A549 (cell line): ENCODE results near the gene NKX3-2. TPM values are rescaled to one million over a fixed set of nuclear protein-coding genes. Genes with fewer than 3 reads are reported as not detected.

Experiments used
- ATAC-seq, 2 experiments: fragments of 200-7000 bp in 1 of 2; fragments of >200 bp in 1 of 2; cut with Nextera tagmentation in 1 of 2; cut with Tn5 transposase in 1 of 2; 3 replicates each; pipeline versions ENCODE4 v1.8.0 to v1.9.1; 2018 to 2020; ENCODE audit warnings: mild to moderate bottlenecking in 1 of 2, moderate library complexity in 1 of 2
- CTCF ChIA-PET: fragments of 300-600 bp; sonication (Branson Sonifier 250); formaldehyde crosslinking; extraction: SDS; loops from one replicate; lab custom pipeline; 2021; ENCODE audit warnings: antibody characterized with exemption, inconsistent platforms; lab: Yijun Ruan, JAX
- POLR2A ChIA-PET: fragments of 350-600 bp; formaldehyde crosslinking; extraction: SDS; loops from one replicate; lab custom pipeline; 2021; ENCODE audit warnings: antibody characterized with exemption, inconsistent platforms; lab: Yijun Ruan, JAX
- DNase-seq, 2 experiments: peaks; one replicate each; pipeline versions ENCODE4 v3.0.0 to v3.0.0-alpha.2; 2011 to 2016; ENCODE audit warnings: low read depth in 1 of 2, low spot score in 1 of 2
- FAIRE-seq: peaks from 2 replicates; lab custom pipeline; 2011; peaks lifted over from hg19 to GRCh38; lab: Jason Lieb, UNC
- H3K27ac ChIP-seq, 2 experiments: fragments of >200 bp; sonication (Bioruptor Twin); formaldehyde crosslinking; 3 replicates each; pipeline ENCODE4 v1.5.1; 2016 to 2017
- H3K4me1 ChIP-seq: fragments of >200 bp; sonication (Bioruptor Twin); formaldehyde crosslinking; 3 replicates; pipeline ENCODE4 v1.6.1; 2016
- H3K4me2 ChIP-seq: fragments of >200 bp; sonication (Bioruptor Twin); formaldehyde crosslinking; 3 replicates; pipeline ENCODE4 v1.6.1; 2016
- H3K4me3 ChIP-seq: fragments of >200 bp; sonication (Bioruptor Twin); formaldehyde crosslinking; 3 replicates; pipeline ENCODE4 v1.5.1; 2016
- H3K9me3 ChIP-seq: fragments of >200 bp; sonication (Bioruptor Twin); formaldehyde crosslinking; 3 replicates; pipeline ENCODE4 v1.6.1; 2016
- CBX2 ChIP-seq: fragments of 200-600 bp; sonication (generic); IDR thresholded peaks from 2 replicates; pipeline ENCODE4 v1.6.1; 2016; ENCODE audit warnings: low read depth, mild to moderate bottlenecking, borderline replicate concordance
- CHD2 ChIP-seq: fragments of 150-350 bp; IDR thresholded peaks from 2 replicates; pipeline ENCODE4 v1.6.1; 2014; ENCODE audit warnings: low read length; ENCODE audit not compliant: partially characterized antibody
- CHD4 ChIP-seq: fragments of 200-600 bp; sonication (generic); IDR thresholded peaks from 2 replicates; pipeline ENCODE4 v1.6.1; 2016; ENCODE audit warnings: antibody characterized with exemption, mild to moderate bottlenecking, borderline replicate concordance
- FOSB ChIP-seq: fragments of 250-450 bp; sonication (Bioruptor Pico); IDR thresholded peaks from 2 replicates; pipeline ENCODE4 v1.5.0; 2020; ENCODE audit warnings: mild to moderate bottlenecking, moderate library complexity
- FOSL2 ChIP-seq, 2 experiments: fragments of 450-650 bp in 1 of 2; fragments of >200 bp in 1 of 2; sonication (Bioruptor Twin) in 1 of 2; formaldehyde crosslinking; IDR thresholded peaks; 2 replicates each; pipeline versions ENCODE4 v1.5.0 to v1.6.1; 2016 to 2020; ENCODE audit warnings: mild to moderate bottlenecking in 1 of 2, moderate library complexity in 1 of 2
- HEYL ChIP-seq: fragments of 250-450 bp; sonication (Bioruptor Pico); IDR thresholded peaks from 2 replicates; pipeline ENCODE4 v1.8.0; 2021; ENCODE audit warnings: mild to moderate bottlenecking, moderate library complexity
- HOXA7 ChIP-seq: fragments of 250-450 bp; sonication (Bioruptor Pico); IDR thresholded peaks from 2 replicates; pipeline ENCODE4 v1.5.0; 2020; ENCODE audit warnings: mild to moderate bottlenecking, moderate library complexity
- HOXB5 ChIP-seq: fragments of 250-450 bp; sonication (Bioruptor Pico); IDR thresholded peaks from 2 replicates; pipeline ENCODE4 v1.5.0; 2020; ENCODE audit warnings: mild to moderate bottlenecking, moderate library complexity
- NFE2L2 ChIP-seq: fragments of 150-350 bp; conservative IDR thresholded peaks from 2 replicates; pipeline ENCODE4 v1.6.1; 2014; ENCODE audit warnings: low read length
- NPAS2 ChIP-seq: fragments of 250-450 bp; sonication (Bioruptor Pico); IDR thresholded peaks from 2 replicates; pipeline ENCODE4 v1.8.0; 2022; ENCODE audit warnings: mild to moderate bottlenecking, moderate library complexity, borderline replicate concordance
- NR3C1 ChIP-seq: fragments of >200 bp; sonication (Bioruptor Twin); formaldehyde crosslinking; IDR thresholded peaks from 3 replicates; pipeline ENCODE4 v1.6.1; 2017
- POLR2A ChIP-seq: IDR thresholded peaks from 2 replicates; pipeline ENCODE4 v1.6.1; 2012; ENCODE audit warnings: mild to moderate bottlenecking, low read length
- RCOR1 ChIP-seq: fragments of 150-350 bp; IDR thresholded peaks from 2 replicates; pipeline ENCODE4 v1.6.1; 2014; ENCODE audit warnings: antibody characterized with exemption, low read length, low read depth
- RNF2 ChIP-seq: fragments of 200-600 bp; sonication (generic); IDR thresholded peaks from 2 replicates; pipeline ENCODE4 v1.6.1; 2016; ENCODE audit warnings: low read depth, mild to moderate bottlenecking, antibody characterized with exemption, moderate library complexity, borderline replicate concordance
- ZC3H11A ChIP-seq: fragments of 450-650 bp; IDR thresholded peaks from 2 replicates; pipeline ENCODE4 v1.6.1; 2014; ENCODE audit warnings: antibody characterized with exemption, mild to moderate bottlenecking
- ZFP36 ChIP-seq: fragments of 450-650 bp; IDR thresholded peaks from 2 replicates; pipeline ENCODE4 v1.6.1; 2014; ENCODE audit warnings: borderline replicate concordance; ENCODE audit not compliant: partially characterized antibody
- ZSCAN20 ChIP-seq: fragments of 250-450 bp; sonication (Bioruptor Pico); IDR thresholded peaks from 2 replicates; pipeline ENCODE4 v1.8.0; 2022; ENCODE audit warnings: mild to moderate bottlenecking, moderate library complexity
- WGBS: methylation state at CpG from one replicate; pipeline ENCODE4 v1.1.6; 2017; ENCODE audit errors: missing lambda C conversion rate; 5-methylcytosine and 5-hydroxymethylcytosine counted together
- polyA plus RNA-seq, 4 experiments: library from polyadenylated mRNA; depleted of rRNA in 3 of 4; stranded (reverse); fragments of >200 nt; fragmentation: RNase III in 1 of 4; extraction: RNeasy Plus Mini Kit Qiagen cat#74134 plus additional on column Dnase treatment in 1 of 4; gene quantifications; 2 replicates in 3 of 4; 3 replicates in 1 of 4; pipeline ENCODE4 v1.2.3, GENCODE V29; 2011 to 2017
- TF ChIP-seq, protein P1 (sequence below): fragments of 450-650 bp; IDR thresholded peaks from 2 replicates; pipeline ENCODE4 v1.6.1; 2014; ENCODE audit warnings: antibody characterized with exemption
- TF ChIP-seq, protein P2 (sequence below): fragments of 250-450 bp; sonication (Bioruptor Pico); IDR thresholded peaks from 2 replicates; pipeline ENCODE4 v1.5.0; 2021; ENCODE audit warnings: mild to moderate bottlenecking, moderate library complexity, borderline replicate concordance
- TF ChIP-seq, protein P3 (sequence below): IDR thresholded peaks from 2 replicates; pipeline ENCODE4 v1.6.1; 2012
- TF ChIP-seq, protein P4 (sequence below): fragments of 200-600 bp; sonication (generic); IDR thresholded peaks from 2 replicates; pipeline ENCODE4 v1.6.1; 2016; ENCODE audit warnings: antibody characterized with exemption, mild to moderate bottlenecking, moderate library complexity

The NKX3-2 gene
- polyA plus RNA-seq, 2 of the 4 experiments (the other 2 are of a cell fraction) = 0.06 to 0.44 TPM

DNA sequence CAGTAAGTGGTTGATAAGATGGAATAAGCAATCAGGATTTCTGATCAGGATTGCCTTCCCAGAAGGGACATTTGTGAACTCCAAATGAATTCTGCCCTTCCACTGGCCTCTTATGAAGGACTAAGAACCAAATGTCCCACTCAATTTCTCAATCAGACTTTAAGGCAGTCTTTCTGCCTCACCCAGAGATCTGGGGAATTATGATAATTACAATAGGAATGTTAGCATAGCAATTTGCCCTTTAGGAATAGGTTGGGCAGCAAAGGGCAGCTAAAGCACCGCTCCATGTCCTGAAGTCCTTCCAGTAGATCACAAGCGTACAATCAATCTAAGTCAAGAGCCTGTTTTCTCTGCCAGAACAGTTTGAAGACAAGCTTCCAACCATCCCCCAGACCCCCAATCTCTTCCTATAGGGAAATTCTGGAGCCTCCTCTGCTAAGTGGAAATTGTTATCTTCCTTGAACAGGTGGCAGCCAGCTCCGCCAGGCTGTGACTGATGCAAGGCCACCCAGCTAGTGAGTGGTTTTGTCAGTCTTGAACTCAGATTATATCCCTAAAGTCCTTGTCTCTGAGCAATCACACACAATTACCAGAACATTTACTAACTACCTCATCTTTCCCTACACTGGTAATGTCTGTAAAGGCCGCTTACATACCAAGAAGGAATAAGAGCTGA lies 18.6 kb downstream of the NKX3-2 start:
- ATAC-seq (no peak), FAIRE-seq (no peak), DNase-seq (no peak)
- POLR2A ChIA-PET = no interaction called here
- Histone ChIP-seq H3K4me1 (no peaks in the 10 kb centered on the region), H3K27ac (no peak overlapping the region), H3K9me3 (peaks cover 6% of the 10 kb centered on the region; the same call in 1 of the 3 replicates), H3K4me3 (no peak overlapping the region), H3K4me2 (no peak overlapping the region)
- TF ChIP-seq RCOR1 (no peak), ZSCAN20 (CRISPR knock-in tag) (no peak), ZFP36 (no peak), CBX2 (no peak), HOXA7 (CRISPR knock-in tag) (no peak), FOSB (CRISPR knock-in tag) (no peak), POLR2A (no peak), NPAS2 (CRISPR knock-in tag) (no peak), HOXB5 (CRISPR knock-in tag) (no peak)
- TF ChIP-seq, protein P1, sequence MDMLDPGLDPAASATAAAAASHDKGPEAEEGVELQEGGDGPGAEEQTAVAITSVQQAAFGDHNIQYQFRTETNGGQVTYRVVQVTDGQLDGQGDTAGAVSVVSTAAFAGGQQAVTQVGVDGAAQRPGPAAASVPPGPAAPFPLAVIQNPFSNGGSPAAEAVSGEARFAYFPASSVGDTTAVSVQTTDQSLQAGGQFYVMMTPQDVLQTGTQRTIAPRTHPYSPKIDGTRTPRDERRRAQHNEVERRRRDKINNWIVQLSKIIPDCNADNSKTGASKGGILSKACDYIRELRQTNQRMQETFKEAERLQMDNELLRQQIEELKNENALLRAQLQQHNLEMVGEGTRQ = no peak
- TF ChIP-seq, protein P2, sequence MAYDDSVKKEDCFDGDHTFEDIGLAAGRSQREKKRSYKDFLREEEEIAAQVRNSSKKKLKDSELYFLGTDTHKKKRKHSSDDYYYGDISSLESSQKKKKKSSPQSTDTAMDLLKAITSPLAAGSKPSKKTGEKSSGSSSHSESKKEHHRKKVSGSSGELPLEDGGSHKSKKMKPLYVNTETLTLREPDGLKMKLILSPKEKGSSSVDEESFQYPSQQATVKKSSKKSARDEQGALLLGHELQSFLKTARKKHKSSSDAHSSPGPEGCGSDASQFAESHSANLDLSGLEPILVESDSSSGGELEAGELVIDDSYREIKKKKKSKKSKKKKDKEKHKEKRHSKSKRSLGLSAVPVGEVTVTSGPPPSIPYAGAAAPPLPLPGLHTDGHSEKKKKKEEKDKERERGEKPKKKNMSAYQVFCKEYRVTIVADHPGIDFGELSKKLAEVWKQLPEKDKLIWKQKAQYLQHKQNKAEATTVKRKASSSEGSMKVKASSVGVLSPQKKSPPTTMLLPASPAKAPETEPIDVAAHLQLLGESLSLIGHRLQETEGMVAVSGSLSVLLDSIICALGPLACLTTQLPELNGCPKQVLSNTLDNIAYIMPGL = no peak
- WGBS = 56% methylated on average over 4 of the region's 4 CpGs
- CTCF ChIA-PET = interaction anchor here (0.9 to 1.4 kb wide), 2 partner anchors 10 to 673 kb away, joined by 3 read pairs; no protein-coding TSS in a partner anchor

DNA sequence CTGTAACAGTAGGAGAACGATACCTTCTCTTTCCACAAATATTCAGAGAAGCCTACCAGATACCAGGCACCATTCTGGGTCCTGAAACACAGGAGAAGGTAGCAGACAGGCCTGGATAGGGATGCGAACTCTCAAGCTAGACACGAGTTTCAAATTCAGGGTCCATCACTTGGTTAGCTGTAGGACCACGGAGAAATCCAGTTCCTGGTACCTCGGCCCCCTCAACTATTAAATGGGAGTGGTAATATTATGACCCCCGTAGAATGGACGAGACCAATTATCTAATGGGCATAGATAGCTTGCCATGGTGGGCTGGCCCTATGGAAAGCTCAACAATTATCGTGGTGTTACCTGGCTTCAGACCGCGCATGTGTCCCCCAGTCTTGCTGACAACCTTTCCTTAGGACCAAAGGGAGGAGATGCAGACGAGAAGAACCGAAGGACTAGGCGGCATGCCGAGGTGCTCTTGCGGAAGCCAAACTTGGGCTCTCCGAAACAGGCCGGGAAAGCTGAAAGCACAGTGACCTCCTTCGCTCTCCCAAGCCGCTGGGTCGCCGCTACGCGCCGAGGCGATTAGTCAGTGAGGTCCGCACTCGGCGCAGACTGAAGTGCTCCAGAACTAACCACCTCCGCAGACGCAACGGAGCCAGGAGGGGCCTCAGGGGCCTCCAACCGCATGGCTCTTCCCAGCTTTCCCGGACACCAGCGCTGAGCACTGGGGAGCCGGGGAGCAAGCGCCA lies 19.6 kb downstream of the NKX3-2 start:
- FAIRE-seq = no peak
- Histone ChIP-seq H3K4me2 (no peak overlapping the region), H3K4me3 (no peak overlapping the region), H3K27ac (no peak overlapping the region)
- 67% methylated on average over 36 of the region's 36 CpGs for WGBS
- ATAC-seq = no peak
- POLR2A ChIA-PET = no interaction called here
- CTCF ChIA-PET = interaction anchor here (0.9 kb wide), 1 partner anchor 12 kb away, joined by 3 read pairs; no protein-coding TSS in a partner anchor
- TF ChIP-seq RNF2 (no peak), NPAS2 (CRISPR knock-in tag) (no peak), CHD2 (no peak), HOXB5 (CRISPR knock-in tag) (no peak)
- TF ChIP-seq, all 56 proteins: peak for 0
- Histone ChIP-seq H3K9me3 (peaks cover 6% of the 10 kb centered on the region; the same call in 1 of the 3 replicates), H3K4me1 (no peaks in the 10 kb centered on the region)
- no peak for DNase-seq

DNA sequence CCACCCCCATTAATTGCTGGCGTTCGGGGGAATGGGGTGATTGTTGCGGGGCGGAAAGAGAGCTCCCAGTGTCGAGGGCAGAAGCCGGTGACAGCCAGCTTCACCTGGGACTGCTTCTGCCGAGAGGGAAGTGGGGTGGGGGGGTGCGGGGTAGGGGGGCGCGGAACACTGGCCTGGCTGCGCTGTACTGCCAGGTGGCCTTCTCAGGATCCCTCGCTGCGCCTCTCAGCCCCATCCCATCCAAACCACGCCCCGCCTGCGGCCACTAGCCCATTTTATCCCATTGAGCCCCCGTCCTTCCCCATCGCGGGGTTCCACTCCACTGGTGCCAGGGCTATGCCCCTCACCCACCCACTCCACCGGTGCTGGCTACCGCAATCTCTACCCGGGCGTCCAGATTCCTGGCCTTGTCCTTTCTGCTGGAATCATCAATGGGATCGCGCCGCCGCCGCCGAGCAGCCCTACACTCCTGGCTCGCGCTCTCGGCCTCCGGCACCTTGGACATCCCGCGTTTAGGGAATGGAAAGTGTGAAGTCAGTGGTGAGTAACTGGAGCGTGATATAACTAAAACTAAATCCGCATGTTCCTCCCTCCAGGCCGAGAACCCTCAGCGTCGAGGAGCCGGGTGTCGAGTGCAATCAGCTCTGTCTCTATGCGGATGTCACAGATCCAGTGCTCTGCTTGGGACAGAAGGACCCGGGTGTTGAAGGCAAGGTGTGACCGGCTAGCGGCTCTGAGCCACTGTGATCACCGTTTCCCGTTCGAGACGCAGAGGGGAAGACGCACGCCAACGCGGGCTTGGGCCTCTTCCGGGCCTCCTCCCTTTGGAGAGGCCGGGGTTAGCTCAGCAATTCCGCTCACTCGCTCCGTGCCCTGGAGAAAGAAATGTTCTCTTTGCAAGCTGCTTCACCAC lies 20.5 kb downstream of the NKX3-2 start:
- no peak for DNase-seq
- FAIRE-seq = no peak
- ATAC-seq = no peak
- H3K27ac ChIP-seq = no peak overlapping the region
- CTCF ChIA-PET = no interaction called here
- TF ChIP-seq, protein P3, sequence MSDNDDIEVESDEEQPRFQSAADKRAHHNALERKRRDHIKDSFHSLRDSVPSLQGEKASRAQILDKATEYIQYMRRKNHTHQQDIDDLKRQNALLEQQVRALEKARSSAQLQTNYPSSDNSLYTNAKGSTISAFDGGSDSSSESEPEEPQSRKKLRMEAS = no peak
- TF ChIP-seq FOSB (CRISPR knock-in tag) (no peak), NFE2L2 (no peak), HEYL (CRISPR knock-in tag) (no peak), FOSL2 (IDR thresholded peaks at IDR 0.05) (no peak), FOSL2 (CRISPR knock-in tag; IDR thresholded peaks at IDR 0.05) (no peak), ZC3H11A (no peak), NR3C1 (no peak), CHD4 (no peak)
- TF ChIP-seq, protein P4, sequence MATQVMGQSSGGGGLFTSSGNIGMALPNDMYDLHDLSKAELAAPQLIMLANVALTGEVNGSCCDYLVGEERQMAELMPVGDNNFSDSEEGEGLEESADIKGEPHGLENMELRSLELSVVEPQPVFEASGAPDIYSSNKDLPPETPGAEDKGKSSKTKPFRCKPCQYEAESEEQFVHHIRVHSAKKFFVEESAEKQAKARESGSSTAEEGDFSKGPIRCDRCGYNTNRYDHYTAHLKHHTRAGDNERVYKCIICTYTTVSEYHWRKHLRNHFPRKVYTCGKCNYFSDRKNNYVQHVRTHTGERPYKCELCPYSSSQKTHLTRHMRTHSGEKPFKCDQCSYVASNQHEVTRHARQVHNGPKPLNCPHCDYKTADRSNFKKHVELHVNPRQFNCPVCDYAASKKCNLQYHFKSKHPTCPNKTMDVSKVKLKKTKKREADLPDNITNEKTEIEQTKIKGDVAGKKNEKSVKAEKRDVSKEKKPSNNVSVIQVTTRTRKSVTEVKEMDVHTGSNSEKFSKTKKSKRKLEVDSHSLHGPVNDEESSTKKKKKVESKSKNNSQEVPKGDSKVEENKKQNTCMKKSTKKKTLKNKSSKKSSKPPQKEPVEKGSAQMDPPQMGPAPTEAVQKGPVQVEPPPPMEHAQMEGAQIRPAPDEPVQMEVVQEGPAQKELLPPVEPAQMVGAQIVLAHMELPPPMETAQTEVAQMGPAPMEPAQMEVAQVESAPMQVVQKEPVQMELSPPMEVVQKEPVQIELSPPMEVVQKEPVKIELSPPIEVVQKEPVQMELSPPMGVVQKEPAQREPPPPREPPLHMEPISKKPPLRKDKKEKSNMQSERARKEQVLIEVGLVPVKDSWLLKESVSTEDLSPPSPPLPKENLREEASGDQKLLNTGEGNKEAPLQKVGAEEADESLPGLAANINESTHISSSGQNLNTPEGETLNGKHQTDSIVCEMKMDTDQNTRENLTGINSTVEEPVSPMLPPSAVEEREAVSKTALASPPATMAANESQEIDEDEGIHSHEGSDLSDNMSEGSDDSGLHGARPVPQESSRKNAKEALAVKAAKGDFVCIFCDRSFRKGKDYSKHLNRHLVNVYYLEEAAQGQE = no peak
- TF ChIP-seq, all 56 proteins: peak for 0
- no peak overlapping the region for H3K4me3 ChIP-seq
- POLR2A ChIA-PET = no interaction called here
- WGBS = 83% methylated on average over 39 of the region's 59 CpGs
- H3K4me2 ChIP-seq = no peak overlapping the region
- H3K4me1 ChIP-seq = no peaks in the 10 kb centered on the region
- H3K9me3 ChIP-seq = peaks cover 6% of the 10 kb centered on the region; the same call in 1 of the 3 replicates
